ENCODE results near the gene RGS6.

RGS6 gene

DNA sequence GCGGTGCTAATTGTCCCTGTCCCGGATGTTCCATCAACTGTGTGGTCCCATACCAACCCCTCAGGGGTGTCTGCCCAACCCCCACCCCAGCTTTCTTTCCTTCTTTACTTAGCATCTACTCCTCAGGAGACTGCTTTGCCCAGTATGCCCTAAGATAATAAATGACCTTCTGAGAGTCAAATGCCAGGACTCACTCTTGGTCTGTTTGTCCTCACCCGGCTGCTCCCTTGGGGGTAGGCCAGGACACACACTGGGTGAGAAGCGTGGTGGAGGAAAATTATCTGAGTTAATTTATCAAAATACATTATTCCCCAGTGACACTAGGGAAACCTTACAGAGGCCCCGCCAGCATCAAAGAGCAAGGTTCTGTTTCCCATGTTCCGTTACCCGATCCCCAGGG, 457.0 kb downstream of the RGS6 start:
- in situ Hi-C loops (cut with MboI; ENCODE audit: low sequenced_read_pairs) = no loop called here

- in situ Hi-C loops (cut with MboI; ENCODE audit: low sequenced_read_pairs) = no loop called here
Observed at GRCh38 chr14:72401101-72401625, 468.9 kb downstream of the RGS6 start.

- in situ Hi-C loops (cut with MboI; ENCODE audit: low sequenced_read_pairs) = no loop called here
Observed at GRCh38 chr14:72401632-72402376, 469.6 kb downstream of the RGS6 start.

DNA sequence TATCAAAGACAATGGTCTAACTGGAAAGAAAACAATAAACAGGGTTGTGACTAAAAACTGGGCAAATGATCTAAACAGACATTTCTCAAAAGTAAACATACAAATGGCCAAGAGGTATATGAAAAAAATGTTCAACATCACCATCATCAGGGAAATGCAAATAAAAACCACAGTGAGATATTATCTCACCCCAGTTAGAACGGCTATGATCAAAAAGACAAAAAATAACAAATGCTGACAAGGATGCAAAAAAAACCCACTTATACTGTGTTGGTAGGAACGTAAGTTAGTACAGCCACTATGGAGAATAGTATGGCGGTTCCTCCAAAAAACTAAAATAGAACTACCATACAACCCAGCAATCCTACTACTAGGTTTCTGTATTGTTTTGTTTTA, 470.1 kb downstream of the RGS6 start:
- in situ Hi-C loops (cut with MboI; ENCODE audit: low sequenced_read_pairs) = no loop called here

DNA sequence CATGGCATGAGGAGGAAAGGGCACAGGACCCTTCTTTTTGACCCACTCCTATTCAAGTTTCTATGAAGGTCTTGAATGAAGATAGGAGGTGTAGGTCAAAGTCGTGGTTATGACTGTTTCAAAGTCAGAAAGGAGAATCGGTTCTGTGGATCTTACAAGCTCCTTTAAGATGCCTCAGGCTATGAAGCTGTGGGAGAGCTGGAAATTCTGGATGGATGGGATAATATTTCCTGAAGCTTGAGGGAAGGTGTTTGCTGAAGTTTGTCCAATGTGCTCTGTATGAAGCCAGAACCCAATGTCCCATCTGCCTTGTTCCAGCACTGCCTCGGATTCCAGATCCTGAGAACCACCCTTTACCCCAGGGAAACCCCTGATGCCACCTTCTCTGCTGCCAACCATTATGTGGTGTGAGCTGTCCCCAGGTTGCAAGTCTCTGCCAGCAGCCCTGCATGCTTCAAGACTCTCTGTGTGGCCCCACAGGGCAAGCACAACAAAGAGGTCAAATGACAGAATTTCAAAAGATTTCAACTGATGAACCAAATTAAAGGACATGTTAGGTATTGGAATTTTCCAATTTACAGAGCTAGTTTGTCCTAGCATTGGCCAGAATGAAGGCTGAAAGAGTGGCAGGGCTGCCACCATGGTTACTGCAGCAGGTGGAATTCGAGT, 472.0 kb downstream of the RGS6 start:
- in situ Hi-C loops (cut with MboI; ENCODE audit: low sequenced_read_pairs) = no loop called here

DNA sequence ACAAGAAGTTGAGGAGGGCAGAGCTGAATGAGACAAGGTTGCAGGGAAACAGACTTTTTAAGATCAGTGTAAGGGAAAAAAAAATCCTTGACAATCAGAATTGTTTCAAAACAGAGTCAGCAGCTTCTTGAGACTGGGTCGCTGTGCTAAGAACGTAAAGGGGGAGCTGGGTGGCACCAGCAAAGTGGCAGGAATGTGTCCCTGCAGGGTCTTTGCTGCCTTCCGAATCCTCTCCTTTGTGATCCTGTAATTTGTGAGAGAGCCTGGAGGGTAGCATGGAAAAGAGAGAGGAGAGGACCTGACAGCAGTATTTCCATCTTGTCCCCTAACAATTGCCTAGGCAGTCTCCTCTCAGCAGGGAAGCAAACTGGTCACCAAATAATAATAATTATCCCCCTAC, 472.8 kb downstream of the RGS6 start:
- in situ Hi-C loops (cut with MboI; ENCODE audit: low sequenced_read_pairs) = no loop called here

- in situ Hi-C loops (cut with MboI; ENCODE audit: low sequenced_read_pairs) = no loop called here
Observed at GRCh38 chr14:72408020-72408419, 475.8 kb downstream of the RGS6 start.

DNA sequence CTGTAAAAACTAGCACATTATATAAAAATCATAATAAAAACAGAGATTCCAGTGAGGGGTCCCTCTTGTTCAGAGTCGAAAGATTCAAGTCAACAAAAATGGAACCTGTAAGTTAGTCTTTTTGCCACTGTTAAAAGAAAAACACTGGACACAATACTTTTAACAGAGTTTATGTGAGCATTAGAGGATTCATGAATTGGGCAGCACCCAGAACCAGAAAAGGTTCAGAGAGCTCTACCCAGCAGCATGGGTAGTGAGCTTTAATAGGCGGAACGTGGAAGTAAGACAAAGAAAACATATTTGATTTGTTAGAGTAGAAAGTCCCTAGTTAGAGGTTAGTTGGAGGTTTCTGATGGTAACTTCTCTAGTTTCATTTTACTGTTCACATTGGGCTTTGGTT, 476.8 kb downstream of the RGS6 start:
- in situ Hi-C loops (cut with MboI; ENCODE audit: low sequenced_read_pairs) = no loop called here

DNA sequence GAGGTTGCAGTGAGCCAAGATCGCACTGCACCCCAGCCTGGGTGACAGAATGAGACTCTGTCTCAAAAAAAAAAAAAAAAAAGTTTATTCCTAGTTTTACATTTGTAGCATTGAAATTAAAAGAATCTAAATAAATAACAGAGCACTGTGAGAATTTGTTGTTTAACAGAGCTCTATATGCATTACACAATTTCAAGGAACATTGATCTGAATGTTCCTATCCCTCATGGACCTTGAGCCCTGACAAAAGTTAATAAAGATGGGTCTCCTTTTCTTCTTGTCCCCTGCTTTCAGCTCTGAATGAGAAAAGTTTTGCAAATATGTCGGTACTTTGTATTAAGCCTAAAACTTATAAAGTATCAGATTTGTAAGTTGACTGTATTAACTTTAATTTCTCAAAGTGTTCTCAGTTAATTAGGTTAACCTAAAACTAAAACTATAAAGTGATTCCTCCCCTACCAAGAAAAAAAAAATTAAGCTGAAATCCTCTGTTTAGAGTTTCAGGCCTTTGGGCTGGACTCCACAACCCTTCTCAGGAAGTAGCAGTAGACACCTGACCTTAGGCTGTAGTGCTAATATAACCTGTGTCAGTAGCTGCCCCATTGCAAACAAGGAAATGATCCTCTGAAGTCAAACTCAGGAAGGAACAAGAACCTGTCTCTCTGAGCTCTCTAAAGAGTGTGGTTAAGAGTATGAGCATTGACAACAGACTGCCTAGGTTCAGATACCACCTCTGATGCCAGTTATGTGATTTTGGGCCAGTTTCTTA, 484.0 kb downstream of the RGS6 start:
- in situ Hi-C loops (cut with MboI; ENCODE audit: low sequenced_read_pairs) = no loop called here

- in situ Hi-C loops (cut with MboI; ENCODE audit: low sequenced_read_pairs) = no loop called here
Observed at GRCh38 chr14:72416892-72417291, 484.7 kb downstream of the RGS6 start.

- in situ Hi-C loops (cut with MboI; ENCODE audit: low sequenced_read_pairs) = no loop called here
Observed at GRCh38 chr14:72418806-72419205, 486.6 kb downstream of the RGS6 start.

- in situ Hi-C loops (cut with MboI; ENCODE audit: low sequenced_read_pairs) = no loop called here
Observed at GRCh38 chr14:72419226-72419775, 487.1 kb downstream of the RGS6 start.

DNA sequence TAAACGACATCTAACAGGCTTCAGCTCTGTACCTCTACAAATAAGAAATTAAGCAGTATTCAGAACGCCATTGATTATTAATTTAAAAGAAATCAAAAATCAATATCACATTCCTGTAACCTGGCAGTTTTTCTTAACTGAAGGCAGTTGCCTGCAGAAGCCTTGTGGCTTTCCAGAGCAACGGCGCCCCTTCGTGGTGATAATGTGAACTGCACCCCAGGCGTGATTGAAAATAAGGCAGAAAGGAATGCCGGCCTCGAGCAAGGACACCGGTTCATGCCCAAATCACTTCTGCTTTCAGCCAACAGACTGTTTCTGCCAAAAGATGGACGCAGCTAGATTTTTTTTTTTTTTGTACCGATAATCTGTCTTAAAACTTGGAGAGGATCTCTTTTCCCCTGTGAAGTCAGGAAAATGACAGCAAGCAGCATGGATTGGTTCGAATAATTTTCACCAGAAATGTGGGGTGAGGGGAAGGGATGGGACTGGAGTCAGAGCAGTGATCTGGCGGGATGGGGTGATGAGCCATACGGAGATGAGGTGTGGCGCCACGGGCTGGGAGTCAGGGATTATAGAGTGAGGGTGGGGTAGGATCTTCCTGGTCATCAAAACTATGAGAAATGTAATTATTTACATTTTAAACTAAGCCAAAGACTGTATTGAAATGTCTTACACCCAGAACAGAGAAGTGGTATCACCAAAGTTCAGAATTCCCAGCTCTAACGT, 488.7 kb downstream of the RGS6 start:
- in situ Hi-C loops (cut with MboI; ENCODE audit: low sequenced_read_pairs) = no loop called here

DNA sequence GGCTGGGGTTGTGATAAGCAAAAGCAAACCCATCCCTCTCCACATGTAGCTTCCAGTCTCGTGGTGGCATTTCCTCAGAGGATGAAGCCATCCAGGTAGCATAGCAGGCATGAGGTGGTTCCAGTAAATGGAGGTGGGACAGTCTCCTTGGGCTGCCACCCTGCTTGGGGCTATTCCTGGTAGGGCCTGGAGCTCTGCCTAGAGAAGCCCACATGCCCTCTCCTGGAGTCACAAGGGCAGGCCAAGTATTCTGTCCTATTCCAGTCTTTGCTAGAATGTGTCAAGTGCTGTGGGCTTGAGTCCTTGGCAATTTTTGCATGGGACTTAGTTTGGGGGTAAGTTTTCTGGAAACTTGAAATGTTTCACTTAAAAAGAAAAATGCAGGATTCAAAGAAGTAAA, 491.7 kb downstream of the RGS6 start:
- in situ Hi-C loops (cut with MboI; ENCODE audit: low sequenced_read_pairs) = no loop called here

DNA sequence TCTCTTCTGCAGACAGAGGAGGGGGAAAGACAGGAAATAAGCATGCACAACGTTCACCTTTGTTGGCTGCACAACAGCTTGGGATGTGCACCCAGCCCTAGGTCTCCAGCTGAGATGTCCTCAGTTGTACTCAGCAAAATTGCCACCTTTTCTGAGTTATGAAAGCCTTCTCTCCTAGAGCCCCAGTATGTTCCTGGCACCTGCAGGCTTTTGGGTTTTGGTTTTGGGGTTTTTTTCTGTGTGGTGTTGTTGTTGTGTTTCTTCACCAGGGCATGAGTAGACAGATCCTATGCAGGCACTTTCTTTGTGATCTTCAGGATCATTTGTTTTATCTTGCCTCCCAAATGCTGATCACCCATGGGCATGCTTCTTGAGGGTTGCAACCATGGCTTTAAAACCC, 498.2 kb downstream of the RGS6 start:
- in situ Hi-C loops (cut with MboI; ENCODE audit: low sequenced_read_pairs) = no loop called here

DNA sequence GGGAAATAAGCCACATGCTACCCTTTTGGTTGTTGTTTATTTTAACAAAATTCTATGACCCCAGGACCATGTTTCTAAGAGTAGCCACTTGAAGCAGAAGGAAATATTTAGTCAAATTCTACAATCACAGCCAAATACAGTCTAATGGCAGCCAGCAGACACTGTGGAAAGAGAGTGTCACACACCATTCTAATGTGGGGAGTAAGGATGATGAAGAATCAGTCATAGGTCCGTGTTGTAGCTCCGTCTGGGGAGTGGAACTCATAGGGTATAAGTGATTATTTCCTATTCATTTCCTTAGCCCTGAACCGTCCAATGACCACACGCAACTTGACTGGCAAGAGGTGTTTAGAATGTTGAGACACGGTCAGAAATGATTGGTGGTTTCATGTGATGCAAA, 500.5 kb downstream of the RGS6 start:
- in situ Hi-C loops (cut with MboI; ENCODE audit: low sequenced_read_pairs) = no loop called here

- in situ Hi-C loops (cut with MboI; ENCODE audit: low sequenced_read_pairs) = no loop called here
Observed at GRCh38 chr14:72433511-72433910, 501.3 kb downstream of the RGS6 start.

- in situ Hi-C loops (cut with MboI; ENCODE audit: low sequenced_read_pairs) = no loop called here
Observed at GRCh38 chr14:72434856-72435255, 502.6 kb downstream of the RGS6 start.

- in situ Hi-C loops (cut with MboI; ENCODE audit: low sequenced_read_pairs) = no loop called here
Observed at GRCh38 chr14:72439707-72440106, 507.5 kb downstream of the RGS6 start.

GRCh38 chr14:72443256-72443655, 511.0 kb downstream of the RGS6 start:
- in situ Hi-C loops (cut with MboI; ENCODE audit: low sequenced_read_pairs) = no loop called here

GRCh38 chr14:72443991-72444441, 511.8 kb downstream of the RGS6 start:
- in situ Hi-C loops (cut with MboI; ENCODE audit: low sequenced_read_pairs) = no loop called here

All from HL-60/S4 (cell line).